GM12878 (cell line): ENCODE data around the gene NPC1. TPM values are rescaled to one million over a fixed set of nuclear protein-coding genes. Genes with fewer than 3 reads are reported as not detected.

Experiments used
- ATAC-seq: fragments of 200-7000 bp; cut with Tn5 transposase; 3 replicates; pipeline ENCODE4 v1.9.1; 2020; ENCODE audit warnings: mild to moderate bottlenecking, moderate library complexity
- BruUV-seq: library from RNA; stranded (reverse); fragments of 400-500 nt; replicated peaks from 2 replicates; lab custom pipeline; 2021; lab: Mats Ljungman, UMichigan
- CTCF ChIA-PET: fragments of 300-600 bp; sonication (Branson Sonifier 250); formaldehyde crosslinking; extraction: SDS; loops from one replicate; lab custom pipeline; 2021; ENCODE audit warnings: inconsistent platforms; lab: Yijun Ruan, JAX
- POLR2A ChIA-PET: fragments of 350-600 bp; formaldehyde crosslinking; extraction: SDS; loops from one replicate; lab custom pipeline; 2021; ENCODE audit warnings: inconsistent platforms; lab: Charles Lee
- RAD21 ChIA-PET: fragments of 300-600 bp; sonication (Branson Sonifier 250); formaldehyde crosslinking; loops from one replicate; lab custom pipeline; 2023; ENCODE audit warnings: antibody characterized with exemption; ENCODE audit not compliant: unreplicated experiment; lab: Charles Lee
- SMC1A ChIA-PET: fragments of 300-600 bp; sonication (Branson Sonifier 250); formaldehyde crosslinking; loops from one replicate; lab custom pipeline; 2023; ENCODE audit not compliant: unreplicated experiment, uncharacterized antibody; lab: Charles Lee
- DNase-seq: peaks from one replicate; pipeline ENCODE4 v3.0.0-alpha.2; 2011; ENCODE audit warnings: low read depth, low spot score
- FAIRE-seq: peaks from 3 replicates; lab custom pipeline; 2011; peaks lifted over from hg19 to GRCh38; lab: Jason Lieb, UNC
- H2AFZ ChIP-seq: 2 replicates; pipeline ENCODE4 v1.6.0; 2011; ENCODE audit warnings: low read depth, low read length, control low read depth; ENCODE audit not compliant: control insufficient read depth
- H3K27ac ChIP-seq: 2 replicates; pipeline ENCODE4 v1.5.1; 2011; ENCODE audit warnings: control low read depth; ENCODE audit not compliant: control insufficient read depth, insufficient read depth
- H3K27me3 ChIP-seq, 2 experiments: replicated peaks in 1 of 2; 2 replicates each; pipeline versions ENCODE4 v1.6.0 to v1.6.1; 2011; ENCODE audit warnings: low read length in 1 of 2; ENCODE audit not compliant: control insufficient read depth in 2 of 2, insufficient read depth in 2 of 2
- H3K36me3 ChIP-seq, 2 experiments: 2 replicates each; pipeline ENCODE4 v1.5.1; 2011; ENCODE audit warnings: low read length in 1 of 2; ENCODE audit not compliant: control insufficient read depth in 2 of 2, insufficient read depth in 2 of 2
- H3K4me1 ChIP-seq: 2 replicates; pipeline ENCODE4 v1.6.1; 2011; ENCODE audit warnings: mild to moderate bottlenecking, low read length, moderate library complexity, mixed read lengths; ENCODE audit not compliant: control insufficient read depth, insufficient read depth
- H3K4me2 ChIP-seq: 2 replicates; pipeline ENCODE4 v1.6.0; 2011; ENCODE audit warnings: control low read depth; ENCODE audit not compliant: control insufficient read depth, insufficient read depth
- H3K4me3 ChIP-seq: fragments of 200-600 bp; sonication (generic); 2 replicates; pipeline ENCODE4 v1.5.1; 2016
- H3K79me2 ChIP-seq: 2 replicates; pipeline ENCODE4 v1.6.0; 2011; ENCODE audit warnings: low read length; ENCODE audit not compliant: control insufficient read depth, insufficient read depth
- H3K9ac ChIP-seq: 2 replicates; pipeline ENCODE4 v1.8.0; 2011; ENCODE audit warnings: low read length, control low read depth, mixed read lengths; ENCODE audit not compliant: control insufficient read depth, insufficient read depth
- H3K9me3 ChIP-seq: replicated peaks from 3 replicates; pipeline ENCODE4 v1.5.1; 2011; ENCODE audit warnings: mild to moderate bottlenecking, low read length; ENCODE audit not compliant: control insufficient read depth, insufficient read depth
- H4K20me1 ChIP-seq: 2 replicates; pipeline ENCODE4 v1.6.0; 2011; ENCODE audit not compliant: control insufficient read depth, insufficient read depth
- BACH1 ChIP-seq: fragments of 450-650 bp; IDR thresholded peaks from 2 replicates; pipeline ENCODE4 v1.6.1; 2017; ENCODE audit warnings: mild to moderate bottlenecking, borderline replicate concordance
- DPF2 ChIP-seq: fragments of 450-650 bp; IDR thresholded peaks from 2 replicates; pipeline ENCODE4 v1.6.1; 2017; ENCODE audit warnings: mild to moderate bottlenecking
- FOXK2 ChIP-seq: fragments of 450-650 bp; IDR thresholded peaks from 2 replicates; pipeline ENCODE4 v1.6.1; 2017; ENCODE audit warnings: mild to moderate bottlenecking, moderate library complexity
- NR2C1 ChIP-seq: fragments of 450-650 bp; IDR thresholded peaks from 2 replicates; pipeline ENCODE4 v1.6.1; 2017; ENCODE audit warnings: antibody characterized with exemption, mild to moderate bottlenecking, moderate library complexity
- RAD51 ChIP-seq: fragments of 450-650 bp; IDR thresholded peaks from 2 replicates; pipeline ENCODE4 v1.6.1; 2016; ENCODE audit warnings: moderate library complexity, mild to moderate bottlenecking, inconsistent platforms
- YY1 ChIP-seq: IDR thresholded peaks from 2 replicates; pipeline ENCODE4 v1.6.1; 2011; ENCODE audit warnings: low read depth, mild to moderate bottlenecking, low read length
- WGBS: methylation state at CpG from one replicate; pipeline ENCODE4 v1.1.6; 2016; ENCODE audit warnings: low lambda C conversion rate; ENCODE audit not compliant: insufficient replicate concordance, insufficient coverage; ENCODE audit errors: missing lambda C conversion rate; 5-methylcytosine and 5-hydroxymethylcytosine counted together
- in situ Hi-C: fragments of 300-500 bp; cut with MboI; formaldehyde crosslinking; loops from 9 replicates; pipeline ENCODE4 v1.14.3; 2018; ENCODE audit warnings: mixed read lengths
- intact Hi-C: fragments of 100-400 bp; cut with micrococcal nuclease; formaldehyde crosslinking; loops from one replicate; pipeline ENCODE4 v1.14.2; 2022; ENCODE audit not compliant: unreplicated experiment
- polyA plus RNA-seq, 11 experiments: library from polyadenylated mRNA; depleted of rRNA in 4 of 11; unstranded in 6 of 11; stranded (reverse) in 5 of 11; fragments of >200 nt; fragmentation: Nextera tagmentation in 4 of 11; fragmentation: Illumina TruSeq in 1 of 11; extraction: Ambion mirVana in 4 of 11; extraction: Trizol in 1 of 11; gene quantifications; 1 replicate in 1 of 11; 2 replicates in 10 of 11; pipeline versions ENCODE4 v1.2.1 to v1.2.3, GENCODE V29; 2011 to 2016; ENCODE audit warnings: inconsistent platforms in 2 of 11, missing spikeins in 2 of 11, low read depth in 1 of 11
- total RNA-seq, 4 experiments: library from RNA; depleted of rRNA in 3 of 4; stranded (reverse); fragments of >200 nt in 3 of 4; fragmentation: Illumina TruSeq in 1 of 4; extraction: Trizol in 1 of 4; gene quantifications; 2 replicates each; pipeline versions ENCODE4 v1.2.1 to v1.2.3, GENCODE V29; 2013 to 2021
- TF ChIP-seq, protein P1 (sequence below): IDR thresholded peaks from 2 replicates; pipeline ENCODE4 v1.6.1; 2011; ENCODE audit warnings: low read depth, low read length, improper control_type of control experiment, borderline replicate concordance
- TF ChIP-seq, protein P2 (sequence below): fragments of 450-650 bp; IDR thresholded peaks from 2 replicates; pipeline ENCODE4 v1.6.1; 2018; ENCODE audit warnings: mild to moderate bottlenecking, low read depth, moderate library complexity; ENCODE audit not compliant: partially characterized antibody
- TF ChIP-seq, protein P3 (sequence below): fragments of 450-650 bp; IDR thresholded peaks from 2 replicates; pipeline ENCODE4 v1.6.1; 2017; ENCODE audit warnings: borderline replicate concordance

NPC1 gene
- total and polyA plus RNA-seq, 10 of the 15 experiments (the other 5 are each of a cell fraction or from before 2014, with no cell fraction given) = 10.1 to 45.2 (median 19.4) TPM

DNA sequence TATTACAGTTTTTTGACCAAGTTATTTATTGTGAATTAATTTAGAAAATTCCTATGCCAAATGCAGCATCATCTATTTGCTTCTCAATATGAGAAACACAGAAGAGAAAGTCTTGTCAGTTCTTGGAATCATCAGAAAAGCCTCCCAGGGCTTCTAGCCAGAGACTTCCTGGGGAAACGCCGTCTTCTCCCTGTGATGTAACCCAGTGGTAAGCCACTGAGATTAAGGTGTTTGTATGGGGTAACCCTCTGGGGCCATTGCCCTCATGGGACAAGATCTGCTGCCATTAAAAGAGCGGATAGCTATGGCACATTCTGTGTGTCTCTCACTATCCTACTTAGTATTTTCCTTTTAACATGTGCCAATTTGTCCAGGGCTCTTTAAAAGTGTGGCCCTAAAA lies 48.4 kb upstream of the NPC1 start:
- Histone ChIP-seq H3K4me3 (no peak overlapping the region), H4K20me1 (no peaks in the 10 kb centered on the region), H3K36me3 (no peaks in the 10 kb centered on the region), H3K9me3 (no peaks in the 10 kb centered on the region), H3K79me2 (no peaks in the 10 kb centered on the region), H3K4me1 (no peaks in the 10 kb centered on the region)
- ChIA-PET POLR2A (no interaction called here), CTCF (interaction anchor here (1.5 to 2.7 kb wide), 2 partner anchors 9 to 13 kb away, joined by 8 read pairs; no protein-coding TSS in a partner anchor)
- peak; percentile 49 for ATAC-seq
- TF ChIP-seq BACH1 (no peak), YY1 (no peak), NR2C1 (no peak), RAD51 (no peak), FOXK2 (no peak), DPF2 (no peak)
- TF ChIP-seq, protein P1, sequence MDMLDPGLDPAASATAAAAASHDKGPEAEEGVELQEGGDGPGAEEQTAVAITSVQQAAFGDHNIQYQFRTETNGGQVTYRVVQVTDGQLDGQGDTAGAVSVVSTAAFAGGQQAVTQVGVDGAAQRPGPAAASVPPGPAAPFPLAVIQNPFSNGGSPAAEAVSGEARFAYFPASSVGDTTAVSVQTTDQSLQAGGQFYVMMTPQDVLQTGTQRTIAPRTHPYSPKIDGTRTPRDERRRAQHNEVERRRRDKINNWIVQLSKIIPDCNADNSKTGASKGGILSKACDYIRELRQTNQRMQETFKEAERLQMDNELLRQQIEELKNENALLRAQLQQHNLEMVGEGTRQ = no peak
- TF ChIP-seq, protein P2, sequence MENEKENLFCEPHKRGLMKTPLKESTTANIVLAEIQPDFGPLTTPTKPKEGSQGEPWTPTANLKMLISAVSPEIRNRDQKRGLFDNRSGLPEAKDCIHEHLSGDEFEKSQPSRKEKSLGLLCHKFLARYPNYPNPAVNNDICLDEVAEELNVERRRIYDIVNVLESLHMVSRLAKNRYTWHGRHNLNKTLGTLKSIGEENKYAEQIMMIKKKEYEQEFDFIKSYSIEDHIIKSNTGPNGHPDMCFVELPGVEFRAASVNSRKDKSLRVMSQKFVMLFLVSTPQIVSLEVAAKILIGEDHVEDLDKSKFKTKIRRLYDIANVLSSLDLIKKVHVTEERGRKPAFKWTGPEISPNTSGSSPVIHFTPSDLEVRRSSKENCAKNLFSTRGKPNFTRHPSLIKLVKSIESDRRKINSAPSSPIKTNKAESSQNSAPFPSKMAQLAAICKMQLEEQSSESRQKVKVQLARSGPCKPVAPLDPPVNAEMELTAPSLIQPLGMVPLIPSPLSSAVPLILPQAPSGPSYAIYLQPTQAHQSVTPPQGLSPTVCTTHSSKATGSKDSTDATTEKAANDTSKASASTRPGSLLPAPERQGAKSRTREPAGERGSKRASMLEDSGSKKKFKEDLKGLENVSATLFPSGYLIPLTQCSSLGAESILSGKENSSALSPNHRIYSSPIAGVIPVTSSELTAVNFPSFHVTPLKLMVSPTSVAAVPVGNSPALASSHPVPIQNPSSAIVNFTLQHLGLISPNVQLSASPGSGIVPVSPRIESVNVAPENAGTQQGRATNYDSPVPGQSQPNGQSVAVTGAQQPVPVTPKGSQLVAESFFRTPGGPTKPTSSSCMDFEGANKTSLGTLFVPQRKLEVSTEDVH = no peak
- TF ChIP-seq, protein P3, sequence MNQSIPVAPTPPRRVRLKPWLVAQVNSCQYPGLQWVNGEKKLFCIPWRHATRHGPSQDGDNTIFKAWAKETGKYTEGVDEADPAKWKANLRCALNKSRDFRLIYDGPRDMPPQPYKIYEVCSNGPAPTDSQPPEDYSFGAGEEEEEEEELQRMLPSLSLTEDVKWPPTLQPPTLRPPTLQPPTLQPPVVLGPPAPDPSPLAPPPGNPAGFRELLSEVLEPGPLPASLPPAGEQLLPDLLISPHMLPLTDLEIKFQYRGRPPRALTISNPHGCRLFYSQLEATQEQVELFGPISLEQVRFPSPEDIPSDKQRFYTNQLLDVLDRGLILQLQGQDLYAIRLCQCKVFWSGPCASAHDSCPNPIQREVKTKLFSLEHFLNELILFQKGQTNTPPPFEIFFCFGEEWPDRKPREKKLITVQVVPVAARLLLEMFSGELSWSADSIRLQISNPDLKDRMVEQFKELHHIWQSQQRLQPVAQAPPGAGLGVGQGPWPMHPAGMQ = no peak
- TF ChIP-seq, all 136 proteins: peak for 0
- no peak for FAIRE-seq
- Histone ChIP-seq H3K27me3 (no peaks in the 10 kb centered on the region), H2AFZ (no peak overlapping the region), H3K27ac (no peak overlapping the region), H3K9ac (no peak overlapping the region), H3K4me2 (no peak overlapping the region)
- no peak for DNase-seq
- intact Hi-C loops = no loop called here
- 20% methylated on average over 3 of the region's 3 CpGs for WGBS
- in situ Hi-C loops = no loop called here
- ChIA-PET SMC1A (interaction anchor here (1.0 to 1.7 kb wide), 2 partner anchors 10 to 13 kb away, joined by 3 to 7 read pairs; no protein-coding TSS in a partner anchor), RAD21 (no interaction called here)
- no TSS peak for BruUV-seq
